LNCaP clone FGC (cell line): ENCODE measurements around the gene NFX1.
"Not testable (repeated sequence)": the region's sequence is repeated elsewhere in the genome, so short reads cannot be mapped to it uniquely, and the experiment has no call there.

ENCODE experiments used
- DNase-seq: peaks from one replicate; pipeline ENCODE4 v3.0.0-alpha.2; 2011; ENCODE audit warnings: low read depth
- H3K4me3 ChIP-seq: 2 replicates; pipeline ENCODE4 v1.5.1; 2011; ENCODE audit warnings: mild to moderate bottlenecking, low read depth, low read length, control low read depth
- CTCF ChIP-seq: IDR thresholded peaks from 2 replicates; pipeline ENCODE4 v1.5.1; 2012; ENCODE audit warnings: mild to moderate bottlenecking; ENCODE audit not compliant: control insufficient read depth, insufficient read depth; ENCODE audit errors: extremely low read depth

The NFX1 gene

GRCh38 chr9:33388110-33388994 is 98.0 kb downstream of the NFX1 start:
- TF ChIP-seq CTCF = no peak
- no peak overlapping the region for H3K4me3 ChIP-seq
- DNase-seq = peak; percentile 39

GRCh38 chr9:33391111-33391771 is 100.9 kb downstream of the NFX1 start:
- DNase-seq = peak; percentile 69
- H3K4me3 ChIP-seq = not testable (repeated sequence)

GRCh38 chr9:33392591-33393021 is 102.3 kb downstream of the NFX1 start:
- not testable (repeated sequence) for DNase-seq, H3K4me3 ChIP-seq

- no peak for TF ChIP-seq CTCF
- no peak overlapping the region for H3K4me3 ChIP-seq
- no peak for DNase-seq
These were observed 103.3 kb downstream of the NFX1 start for GRCh38 chr9:33393581-33393980.

GRCh38 chr9:33393986-33394385 is 103.7 kb downstream of the NFX1 start:
- H3K4me3 ChIP-seq, DNase-seq: not testable (repeated sequence)

- DNase-seq, H3K4me3 ChIP-seq: not testable (repeated sequence)
These were observed 105.0 kb downstream of the NFX1 start for GRCh38 chr9:33395159-33395879.

- DNase-seq, H3K4me3 ChIP-seq: not testable (repeated sequence)
These were observed 107.5 kb downstream of the NFX1 start for GRCh38 chr9:33397801-33398200.

- not testable (repeated sequence) for H3K4me3 ChIP-seq, DNase-seq
These were observed 108.7 kb downstream of the NFX1 start for GRCh38 chr9:33399047-33399446.

- DNase-seq, H3K4me3 ChIP-seq: not testable (repeated sequence)
These were observed 111.5 kb downstream of the NFX1 start for GRCh38 chr9:33401809-33402208.

GRCh38 chr9:33402371-33402770 is 112.1 kb downstream of the NFX1 start, which contains the start of gene AQP7:
TSS of gene AQP7 (minus strand) at chr9:33402568. CDS start at chr9:33401262, 1,306 bp downstream.
- H3K4me3 ChIP-seq, DNase-seq: not testable (repeated sequence)
